HG02623 (cell line): Measurements from ENCODE around the gene WASF3.

Source experiments
- ATAC-seq: cut with Tn5 transposase; IDR thresholded peaks from one replicate; pipeline ENCODE4 v1.9.1; 2021; ENCODE audit warnings: moderate library complexity; ENCODE audit not compliant: unreplicated experiment

The WASF3 gene

GRCh38 chr13:26557393-26558073 is at the start of gene WASF3:
Gene WASF3, plus strand, starts transcription at chr13:26557683. Its CDS starts 84,588 bp downstream, at chr13:26642271.
- ATAC-seq = peak; percentile 83

GRCh38 chr13:26508885-26509284 is 48.6 kb upstream of the WASF3 start:
- no peak for ATAC-seq

GRCh38 chr13:26509491-26509890 is 48.0 kb upstream of the WASF3 start:
- ATAC-seq = no peak

- ATAC-seq = no peak
Measured at GRCh38 chr13:26513931-26514330, 43.6 kb upstream of the WASF3 start.

- no peak for ATAC-seq
Measured at GRCh38 chr13:26515721-26516120, 41.8 kb upstream of the WASF3 start.

GRCh38 chr13:26517936-26518335 is 39.5 kb upstream of the WASF3 start:
- no peak for ATAC-seq

GRCh38 chr13:26518451-26518959 is 39.0 kb upstream of the WASF3 start:
- no peak for ATAC-seq

- no peak for ATAC-seq
Measured at GRCh38 chr13:26522571-26522970, 34.9 kb upstream of the WASF3 start.

- no peak for ATAC-seq
Measured at GRCh38 chr13:26523007-26523406, 34.5 kb upstream of the WASF3 start.

- ATAC-seq = no peak
Measured at GRCh38 chr13:26525528-26525927, 32.0 kb upstream of the WASF3 start.

GRCh38 chr13:26526702-26527216 is 30.7 kb upstream of the WASF3 start:
- no peak for ATAC-seq

GRCh38 chr13:26528527-26528926 is 29.0 kb upstream of the WASF3 start:
- no peak for ATAC-seq

- ATAC-seq = no peak
Measured at GRCh38 chr13:26529441-26529840, 28.0 kb upstream of the WASF3 start.

- no peak for ATAC-seq
Measured at GRCh38 chr13:26531742-26532141, 25.7 kb upstream of the WASF3 start.

- ATAC-seq = no peak
Measured at GRCh38 chr13:26534036-26534726, 23.3 kb upstream of the WASF3 start.

GRCh38 chr13:26538363-26539317 is 18.8 kb upstream of the WASF3 start:
- ATAC-seq = no peak

- ATAC-seq = no peak
Measured at GRCh38 chr13:26539738-26540292, 17.7 kb upstream of the WASF3 start.

GRCh38 chr13:26540334-26540733 is 17.1 kb upstream of the WASF3 start:
- no peak for ATAC-seq

GRCh38 chr13:26541041-26541440 is 16.4 kb upstream of the WASF3 start:
- ATAC-seq = no peak

- ATAC-seq = no peak
Measured at GRCh38 chr13:26541678-26542568, 15.6 kb upstream of the WASF3 start.
